NK-92 (cell line): ENCODE data around the gene RPGR.

Experiments used
- DNase-seq: peaks from one replicate; lab custom pipeline; 2025; ENCODE audit not compliant: unreplicated experiment; lab: John Stamatoyannopoulos, UW

The RPGR gene

DNA sequence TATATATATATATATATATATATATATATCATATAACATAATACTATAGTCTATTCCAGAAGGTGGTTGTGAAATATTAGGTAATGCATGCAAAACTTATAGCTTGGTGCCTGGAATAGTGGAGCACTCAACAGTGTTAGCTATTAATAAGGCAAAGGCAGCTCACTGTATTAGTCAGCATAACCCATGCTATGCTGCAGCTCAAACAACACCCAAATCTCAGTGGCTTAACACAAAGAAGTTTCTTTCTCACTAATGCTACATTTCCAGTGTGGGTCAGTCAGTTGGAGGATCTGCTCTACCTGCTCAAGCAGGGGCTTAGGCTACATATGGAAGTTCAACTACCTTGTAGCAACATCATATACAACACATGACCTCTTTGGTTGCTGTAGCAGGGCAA is 5.2 kb upstream of the RPGR start:
- no peak for DNase-seq

DNA sequence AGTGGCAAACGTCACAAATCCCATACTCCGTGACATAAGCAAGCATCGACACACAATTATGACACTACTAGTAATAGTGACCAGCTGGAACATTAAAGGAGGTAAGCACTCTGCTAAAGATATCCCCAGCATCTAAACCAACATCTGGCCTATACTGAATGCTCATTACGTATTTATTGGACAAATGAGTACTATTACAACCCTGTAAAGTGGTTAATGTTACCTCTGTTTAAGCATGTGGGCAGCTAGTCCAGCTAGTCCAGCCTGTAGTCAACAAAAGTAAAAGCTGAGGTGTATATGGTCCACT is 419 bp upstream of the RPGR start:
- no peak for DNase-seq

DNA sequence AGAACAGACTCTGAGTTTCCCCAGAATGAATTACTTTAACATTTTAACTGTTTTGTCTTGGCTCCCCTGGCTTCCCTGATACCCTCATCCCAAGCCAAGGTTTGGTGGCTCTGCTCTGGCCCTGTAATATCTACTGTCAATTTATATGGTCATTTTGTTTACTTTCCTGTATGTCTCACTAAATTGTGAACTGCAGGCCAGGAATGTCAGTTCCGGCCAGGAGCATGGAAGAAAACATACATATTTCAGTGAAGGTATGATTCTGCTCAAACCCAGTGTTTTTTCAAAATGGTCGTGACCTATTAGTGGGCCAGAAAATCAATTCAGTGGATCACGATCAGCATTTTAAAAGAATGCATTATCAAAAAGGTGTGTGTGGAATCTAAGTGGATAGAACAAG is 1.2 kb downstream of the RPGR start:
- DNase-seq: no peak

DNA sequence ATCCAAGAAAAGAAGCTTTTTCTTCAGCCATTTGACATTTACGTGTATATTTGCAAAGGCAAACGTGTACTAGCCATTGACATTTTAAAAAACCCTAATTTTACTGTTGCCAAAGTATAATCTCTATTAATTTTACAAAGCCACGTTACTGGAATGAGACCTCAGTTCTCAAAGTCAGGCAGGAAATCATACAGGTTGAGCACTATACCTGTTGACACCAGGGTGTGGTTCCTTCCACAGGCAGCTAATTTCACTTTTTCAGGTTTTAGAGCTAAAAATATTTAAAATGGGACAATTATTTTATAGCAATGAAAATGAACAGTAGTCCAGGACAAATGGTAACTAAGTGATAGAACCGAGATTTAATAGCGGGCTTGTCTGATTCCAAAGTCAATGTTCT is 6.5 kb downstream of the RPGR start:
- DNase-seq: no peak

DNA sequence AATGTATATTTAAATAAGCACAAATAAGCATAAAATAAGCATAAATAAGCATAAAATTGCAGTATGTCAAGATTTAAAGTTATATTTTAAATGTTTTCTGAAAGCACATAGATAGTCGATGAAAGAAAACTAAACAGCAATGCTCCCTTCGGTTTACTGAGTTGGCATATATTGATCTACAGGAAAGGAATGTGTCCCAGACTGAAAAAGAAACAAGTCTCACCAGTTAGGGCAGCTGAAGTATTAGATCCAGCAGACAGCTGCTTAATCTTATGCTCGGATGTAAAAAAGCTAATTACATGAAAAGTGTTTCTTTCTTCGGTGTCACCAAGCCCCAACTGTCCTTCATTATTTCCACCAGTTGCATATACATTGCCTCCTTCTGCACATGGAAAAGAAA is 8.7 kb downstream of the RPGR start:
- DNase-seq: no peak

DNA sequence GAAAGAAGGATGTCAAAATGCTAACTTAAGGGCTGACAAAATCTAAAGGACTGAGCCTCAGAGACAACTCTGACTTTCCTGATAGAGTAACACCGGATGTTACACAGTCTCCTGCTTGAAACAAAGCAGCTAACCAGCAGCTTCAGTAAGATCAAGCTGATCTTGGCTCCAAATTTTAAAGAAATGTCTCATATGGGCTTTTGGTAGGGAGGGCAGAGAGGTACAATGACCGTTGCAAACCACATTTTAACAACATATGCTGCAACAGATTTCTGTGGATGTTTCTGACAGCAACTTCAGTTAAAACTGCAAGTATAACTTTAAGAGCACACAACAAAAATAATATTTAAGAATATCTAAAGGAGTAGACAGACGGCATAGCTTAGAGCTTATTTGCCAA is 9.1 kb downstream of the RPGR start:
- no peak for DNase-seq

DNA sequence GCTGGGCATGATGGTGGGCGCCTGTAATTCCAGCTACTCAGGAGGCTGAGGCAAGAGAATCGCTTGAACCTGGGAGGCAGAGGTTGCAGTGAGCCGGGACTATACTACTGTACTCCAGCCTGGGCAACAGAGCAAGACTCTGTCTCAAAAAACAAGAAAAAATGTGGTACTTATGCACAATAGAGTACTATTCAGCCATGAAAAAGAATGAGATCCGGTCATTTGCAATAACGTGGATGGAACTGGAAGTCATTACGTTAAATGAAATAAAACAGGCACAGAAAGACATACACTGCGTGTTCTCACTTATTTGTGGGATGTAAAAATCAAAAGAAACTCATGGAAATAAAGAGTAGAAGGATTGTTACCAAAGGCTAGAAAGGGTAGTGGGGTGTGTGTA is 12.1 kb downstream of the RPGR start:
- DNase-seq: no peak

DNA sequence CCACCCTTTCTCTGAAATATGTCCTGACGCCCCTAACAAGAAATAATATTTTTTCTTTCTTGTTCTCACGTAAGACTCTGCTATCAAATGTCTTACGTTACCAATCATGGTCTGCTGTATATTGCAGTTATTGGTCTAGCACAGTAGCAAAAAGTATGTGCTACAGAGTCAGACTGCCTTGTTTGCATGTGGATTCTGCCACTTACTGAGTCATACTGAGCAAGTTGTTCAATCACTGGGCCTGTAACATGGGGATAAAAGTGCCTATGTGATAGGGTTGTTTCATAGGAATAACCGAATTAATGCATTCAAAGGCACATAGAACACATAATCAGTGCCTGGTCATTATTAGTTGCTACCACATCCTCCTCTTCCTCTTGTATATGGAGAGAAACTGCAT is 14.1 kb downstream of the RPGR start:
- DNase-seq: no peak

DNA sequence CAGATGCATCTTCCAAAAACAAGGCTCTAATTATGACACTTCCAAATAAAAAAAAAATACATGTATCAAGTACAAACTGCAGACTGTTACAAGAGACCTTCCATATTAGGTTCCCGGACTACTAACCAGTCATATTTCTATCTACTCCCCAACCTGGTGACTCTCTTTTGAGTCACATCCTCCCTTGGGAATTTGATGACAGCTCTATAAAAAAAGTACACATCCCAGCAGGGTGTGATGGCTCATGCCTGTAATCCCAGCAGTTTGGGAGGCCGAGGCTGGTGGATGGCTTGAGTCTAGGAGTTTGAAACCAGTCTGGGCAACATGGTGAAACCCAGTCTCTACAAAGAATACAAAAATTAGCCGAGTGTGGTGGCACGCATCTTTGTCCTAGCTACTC is 14.9 kb downstream of the RPGR start:
- no peak for DNase-seq

DNA sequence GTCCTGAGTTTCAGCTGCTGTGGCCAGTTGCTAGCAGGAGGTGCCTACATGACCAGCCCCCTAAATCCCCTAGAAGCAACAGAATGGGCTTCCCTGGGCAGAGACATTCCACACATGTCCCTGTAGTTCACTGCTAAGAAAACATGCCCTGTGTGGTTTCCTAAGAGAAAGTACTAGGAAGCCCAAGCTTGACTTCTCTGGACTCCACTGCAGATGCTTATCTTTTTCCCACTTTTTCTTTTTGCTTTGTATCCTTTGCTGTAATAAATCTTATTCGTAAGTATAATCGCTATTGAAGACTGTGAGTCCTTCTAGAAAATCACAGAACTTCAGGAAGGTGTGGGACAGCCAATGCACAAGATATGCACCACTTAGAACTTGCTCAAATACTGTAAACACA is 15.6 kb downstream of the RPGR start:
- no peak for DNase-seq

DNA sequence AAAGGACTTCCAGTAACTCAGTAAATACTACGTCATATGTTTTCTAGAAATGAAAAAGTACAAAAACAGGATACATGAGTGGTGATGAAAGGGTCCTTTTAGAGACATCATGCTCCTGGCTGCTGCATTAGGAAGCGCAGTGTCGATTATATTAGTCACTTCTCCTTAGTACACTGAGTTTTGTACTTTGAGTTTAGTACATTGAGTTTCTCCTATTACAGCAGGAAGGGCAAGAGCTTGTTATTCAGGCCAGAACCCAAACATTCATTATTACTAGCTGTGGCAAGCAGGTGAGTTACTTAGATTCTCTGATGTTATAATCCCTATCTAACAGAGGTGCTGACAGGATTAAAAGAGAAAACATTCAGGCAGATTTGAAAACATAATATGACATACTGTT is 21.3 kb downstream of the RPGR start:
- no peak for DNase-seq

DNA sequence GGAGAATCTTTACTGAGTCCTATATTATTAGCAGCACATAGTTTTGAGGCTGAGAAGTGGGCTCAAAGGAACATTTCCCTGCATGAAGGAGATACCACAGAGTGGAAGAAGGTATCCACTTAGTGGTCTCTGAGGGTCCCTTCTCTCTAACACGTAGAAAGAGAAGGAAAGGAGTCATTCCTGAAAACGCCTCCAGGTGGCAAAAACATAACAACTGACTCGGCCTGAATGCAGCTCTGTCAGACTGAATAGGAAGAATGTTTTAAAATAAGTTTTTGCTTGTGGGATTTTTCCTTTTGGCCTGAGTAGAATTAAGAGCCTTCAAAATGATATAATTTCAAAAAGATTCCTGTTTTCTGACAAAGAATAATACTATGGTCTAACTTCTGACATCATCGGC is 23.3 kb downstream of the RPGR start:
- no peak for DNase-seq

DNA sequence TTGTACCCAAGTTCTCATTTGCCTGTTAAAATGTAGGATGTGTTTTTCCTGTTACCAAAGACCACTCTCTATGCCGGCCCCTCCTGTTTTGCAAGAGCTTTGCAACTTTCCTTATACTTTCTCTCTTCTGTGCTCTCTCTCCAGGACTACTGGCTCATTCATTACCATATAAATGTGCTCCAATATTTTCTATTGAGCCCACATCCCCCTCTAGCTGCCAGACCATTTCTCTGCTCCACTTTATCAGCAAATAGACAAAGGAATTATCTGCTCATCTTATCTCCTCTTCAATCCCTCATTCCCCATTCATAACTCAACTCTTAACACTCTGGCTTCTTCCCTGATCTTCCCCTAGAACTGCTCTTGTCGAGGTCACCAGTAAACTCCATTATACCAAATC is 33.6 kb downstream of the RPGR start:
- DNase-seq: no peak

DNA sequence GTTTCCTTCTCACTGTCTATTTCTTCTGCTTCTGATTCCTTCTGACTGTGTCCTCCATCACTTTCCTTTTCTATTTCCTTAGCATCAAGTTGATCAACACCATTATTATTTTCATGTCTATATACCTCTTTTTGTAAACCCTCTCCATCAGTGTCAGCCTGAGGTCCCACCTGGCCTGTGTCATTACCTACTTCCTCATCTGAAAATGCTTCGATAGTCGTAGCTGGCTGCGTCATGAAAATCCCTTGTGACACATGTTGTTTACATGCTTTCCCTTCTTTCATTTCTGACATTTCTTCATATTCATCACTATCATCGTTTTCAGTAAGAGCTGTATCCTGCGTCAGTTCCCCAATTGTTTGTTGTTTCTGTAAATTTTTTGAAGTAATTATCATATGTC is 39.6 kb downstream of the RPGR start:
- no peak for DNase-seq

DNA sequence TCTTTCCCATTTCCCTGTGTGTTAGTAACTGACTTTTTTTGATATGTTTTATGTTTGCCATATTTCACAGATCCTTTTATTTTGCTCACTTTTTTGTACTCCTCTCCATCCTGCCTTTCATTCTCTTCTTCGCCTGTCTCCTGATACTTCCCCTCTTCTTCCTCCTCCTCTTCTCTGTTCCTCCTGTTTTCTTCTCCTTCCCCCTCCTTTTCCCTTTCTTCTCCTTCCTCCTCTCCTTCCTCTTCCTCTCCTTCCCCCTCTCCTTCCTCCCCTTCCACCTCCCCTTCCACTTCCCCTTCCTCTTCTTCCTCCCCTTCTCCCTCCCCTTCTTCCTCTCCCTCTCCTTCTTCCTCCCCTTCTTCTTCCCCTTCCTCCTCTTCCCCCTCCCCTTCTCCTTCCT is 41.7 kb downstream of the RPGR start:
- DNase-seq: no peak

DNA sequence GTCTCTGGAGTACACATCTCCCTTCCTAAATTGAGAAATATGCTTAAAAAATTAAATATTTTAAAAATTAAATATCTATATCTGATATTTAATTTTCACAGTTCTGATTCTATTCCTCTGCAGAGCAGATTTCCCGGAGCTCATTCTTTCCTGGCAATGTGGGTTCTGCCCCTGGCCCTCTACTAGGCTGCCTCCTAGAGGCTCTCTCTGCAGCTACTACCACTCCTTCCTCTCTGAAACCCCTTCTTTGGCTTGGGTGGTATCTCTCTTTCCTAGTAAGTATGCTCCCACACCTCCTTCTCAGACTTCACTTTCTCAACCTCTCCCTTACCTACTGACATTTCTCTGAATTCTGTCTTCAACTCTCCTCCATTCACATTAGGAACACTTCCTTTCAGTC is 45.3 kb downstream of the RPGR start:
- no peak for DNase-seq

DNA sequence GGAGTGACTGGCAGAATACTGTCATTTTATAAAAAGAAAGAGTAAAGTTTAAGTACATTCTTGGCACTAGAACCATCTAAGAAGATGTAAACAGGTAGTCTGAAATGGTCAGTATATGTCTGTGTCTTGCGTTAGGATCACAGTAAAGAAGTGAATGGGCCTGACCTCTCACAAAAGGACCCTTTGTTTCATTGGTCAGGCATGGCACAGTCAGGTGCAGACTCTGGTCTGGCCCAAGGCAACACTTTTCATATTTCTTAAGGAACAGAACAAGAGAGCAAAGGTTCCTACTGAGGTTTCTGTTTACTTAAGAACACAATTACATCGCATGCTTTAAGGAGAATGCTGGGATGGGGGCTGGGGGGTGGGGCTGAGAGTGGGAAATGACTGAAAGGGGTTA is 48.1 kb downstream of the RPGR start:
- DNase-seq: no peak

DNA sequence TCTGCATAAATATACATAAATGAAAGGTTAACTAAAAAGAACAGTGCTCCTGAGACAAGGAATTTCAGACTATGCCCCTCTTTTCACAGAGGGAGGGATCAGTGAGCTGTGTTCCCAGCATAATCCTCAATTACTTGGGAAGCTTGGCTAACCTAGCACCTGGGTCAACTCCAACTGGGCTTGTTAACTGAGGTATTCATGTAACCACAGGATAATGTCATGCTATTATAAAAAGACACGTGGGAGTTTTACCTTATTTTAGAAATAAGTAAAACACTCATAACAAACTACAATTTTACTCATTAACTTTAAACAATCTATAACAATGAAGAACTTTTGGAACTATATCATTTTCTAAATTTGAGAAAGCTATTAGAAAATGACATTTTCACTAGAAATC is 48.6 kb downstream of the RPGR start:
- no peak for DNase-seq

DNA sequence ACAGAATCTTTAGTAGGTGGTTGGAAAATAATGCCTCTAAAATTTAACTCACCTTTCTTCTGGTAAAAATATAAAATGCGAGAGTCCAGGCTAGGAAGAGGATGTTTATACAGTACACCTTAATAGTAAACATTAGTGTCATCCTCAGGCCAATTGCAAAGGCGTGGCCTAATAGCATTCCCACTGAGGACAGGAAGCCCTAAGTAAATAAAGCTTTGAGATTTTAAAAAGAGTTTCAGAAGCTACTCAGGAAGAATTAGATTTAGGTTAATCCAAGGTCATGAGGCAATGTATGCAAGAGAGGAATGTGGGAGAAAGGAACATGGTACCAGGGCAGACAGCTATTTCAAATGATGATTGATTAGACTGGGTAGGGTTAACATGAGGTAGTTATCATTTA is 49.5 kb downstream of the RPGR start:
- no peak for DNase-seq

DNA sequence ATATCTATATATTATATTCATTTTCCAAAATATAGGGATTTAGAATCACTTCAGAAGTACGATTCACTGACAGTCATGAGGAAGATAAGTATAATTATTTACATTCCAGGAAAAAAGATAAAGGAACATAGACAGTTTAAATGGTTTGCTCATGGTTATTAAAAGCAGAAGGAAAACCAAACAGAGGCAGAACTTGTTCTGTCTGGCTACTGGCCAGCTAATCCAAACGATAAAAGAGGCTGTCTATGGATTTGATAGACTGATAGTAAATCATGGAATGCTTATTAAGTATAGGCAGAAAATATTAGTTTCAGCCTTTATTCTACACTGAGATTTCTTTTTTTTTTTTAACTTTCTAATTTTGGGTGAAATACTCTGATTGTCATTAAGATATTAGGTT is 50.2 kb downstream of the RPGR start:
- DNase-seq: no peak

DNA sequence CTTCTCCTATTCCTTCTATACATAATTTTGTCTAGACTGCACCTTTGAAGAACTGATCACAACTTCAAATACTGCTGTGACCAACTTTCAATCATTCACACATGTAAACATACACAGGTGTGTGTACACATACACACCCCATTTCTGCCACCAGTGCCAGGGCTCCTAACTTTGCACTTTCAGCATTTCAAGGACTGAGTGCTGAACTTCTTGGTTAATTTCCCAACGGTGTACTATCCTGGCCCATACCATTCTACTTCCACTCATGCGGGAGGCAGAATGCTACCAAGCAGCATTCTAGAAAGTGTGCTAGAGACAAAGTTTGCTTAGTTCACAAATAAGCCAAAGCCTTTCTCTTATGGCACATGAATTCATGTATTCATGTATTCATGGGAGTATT is 51.2 kb downstream of the RPGR start:
- DNase-seq: no peak

DNA sequence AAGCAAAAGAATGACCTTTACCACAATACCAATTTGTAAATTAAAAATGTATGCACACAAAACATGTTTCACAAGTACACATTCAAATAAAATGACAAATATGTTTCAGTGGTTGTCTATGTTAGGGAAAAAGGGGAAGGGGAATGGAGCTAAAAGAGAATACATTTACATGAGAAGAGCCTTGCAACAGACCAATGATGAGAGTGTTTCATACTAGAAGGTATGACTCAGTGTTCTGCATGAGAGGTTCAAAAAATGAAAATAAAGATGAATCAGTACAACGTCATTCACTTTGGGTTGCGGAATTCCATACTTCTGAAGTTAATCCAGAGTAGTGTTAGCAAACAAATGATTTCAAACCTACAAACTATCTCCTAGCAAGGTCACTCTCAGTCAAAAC is 51.7 kb downstream of the RPGR start:
- no peak for DNase-seq

DNA sequence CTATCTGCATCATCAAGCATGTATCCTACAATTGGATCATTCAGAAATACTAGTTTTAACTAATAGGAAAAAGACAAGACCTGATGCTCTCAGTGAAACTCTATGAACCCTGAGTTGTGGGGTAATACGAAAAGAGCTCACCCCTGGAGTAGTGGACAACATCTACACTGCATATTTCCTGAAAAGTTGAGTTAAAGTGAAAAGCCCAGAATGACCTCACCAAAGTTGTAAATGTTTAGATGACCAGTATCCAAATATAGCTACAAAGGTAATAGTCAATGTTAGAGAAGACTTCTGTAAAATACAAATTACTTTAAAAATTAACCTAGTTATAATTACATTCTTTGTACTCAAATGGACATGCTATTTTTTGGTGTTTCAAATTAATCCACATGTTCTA is 53.9 kb downstream of the RPGR start:
- DNase-seq: no peak

DNA sequence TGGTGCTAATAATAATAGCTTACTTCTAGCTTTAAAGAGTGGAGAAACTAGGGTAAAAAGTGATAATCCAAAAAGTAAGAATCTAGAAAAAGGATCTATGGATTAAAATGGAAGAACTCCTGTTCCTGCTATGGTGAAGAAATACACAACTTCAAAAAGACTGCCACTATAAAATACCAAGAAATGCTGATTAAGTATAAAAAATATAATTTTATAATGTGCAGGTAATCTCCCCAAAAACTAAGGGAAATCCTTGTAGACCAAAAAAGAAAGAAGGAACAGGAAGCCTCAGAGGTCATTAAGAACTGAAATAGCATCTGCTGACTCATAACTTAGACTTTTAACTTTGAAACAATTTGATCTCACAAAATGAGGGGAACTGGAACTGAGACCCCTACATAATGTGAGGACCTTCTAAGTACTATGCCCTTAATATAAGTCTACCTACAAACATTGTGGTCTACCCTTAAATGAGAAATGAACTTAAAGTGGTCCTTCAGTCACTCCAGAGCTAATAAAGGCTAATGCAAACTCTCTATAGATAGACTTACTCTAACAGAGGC is 56.1 kb downstream of the RPGR start:
- no peak for DNase-seq
